Activated CD8-positive, alpha-beta memory T cell treated with anti-CD3 and anti-CD28 coated beads for 4 hours (primary cell): ENCODE measurements around the gene CEP164.
"Not testable (repeated sequence)": the region's sequence is repeated elsewhere in the genome, so short reads cannot be mapped to it uniquely, and the experiment has no call there.

Experiments used
- DNase-seq, 2 donors: peaks; one replicate each; pipeline ENCODE4 v3.0.0-alpha.2; 2020; ENCODE audit warnings: low read depth in 2 of 2

The CEP164 gene

DNA sequence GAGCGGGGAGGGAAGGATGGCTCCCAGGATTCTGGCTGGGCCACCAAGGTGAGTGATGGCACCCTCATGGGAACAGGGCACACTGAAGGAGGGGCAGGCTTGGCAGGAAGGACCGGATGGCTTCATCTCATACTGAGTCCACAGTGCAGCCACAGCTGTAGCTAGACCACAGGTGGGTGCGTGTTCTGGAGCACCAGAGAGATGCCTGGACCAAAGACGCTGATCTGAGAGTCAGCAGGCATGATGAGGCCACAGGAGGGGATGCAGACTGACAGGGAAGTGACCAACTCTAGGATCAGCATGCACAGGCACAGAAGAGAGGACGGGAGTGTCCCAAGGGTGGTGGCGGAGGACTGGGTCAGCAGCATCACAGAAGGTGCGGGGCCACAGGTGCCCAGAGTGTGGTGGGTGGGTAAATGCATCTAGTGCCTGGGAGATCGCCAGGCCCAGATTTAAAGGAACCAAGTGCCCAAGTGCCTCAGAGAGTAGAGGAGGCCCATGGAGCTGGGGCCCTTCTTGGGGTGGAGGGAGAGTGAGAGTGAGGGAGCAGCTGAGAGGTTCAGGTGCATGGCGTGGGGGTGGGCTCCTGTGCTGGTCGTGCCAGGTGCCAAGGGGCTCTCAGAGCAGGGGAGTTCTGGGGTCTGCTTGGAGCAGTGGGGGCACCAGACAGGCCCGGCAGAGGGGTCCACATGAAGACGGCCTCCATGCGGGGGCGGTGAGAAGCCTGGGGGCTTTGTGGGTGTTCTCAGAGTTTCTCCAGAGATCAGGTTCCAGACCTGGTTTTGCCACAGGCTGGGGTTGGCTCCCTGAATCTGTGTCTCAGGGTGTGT is 113.7 kb downstream of the CEP164 start:
- DNase-seq, result no peak

DNA sequence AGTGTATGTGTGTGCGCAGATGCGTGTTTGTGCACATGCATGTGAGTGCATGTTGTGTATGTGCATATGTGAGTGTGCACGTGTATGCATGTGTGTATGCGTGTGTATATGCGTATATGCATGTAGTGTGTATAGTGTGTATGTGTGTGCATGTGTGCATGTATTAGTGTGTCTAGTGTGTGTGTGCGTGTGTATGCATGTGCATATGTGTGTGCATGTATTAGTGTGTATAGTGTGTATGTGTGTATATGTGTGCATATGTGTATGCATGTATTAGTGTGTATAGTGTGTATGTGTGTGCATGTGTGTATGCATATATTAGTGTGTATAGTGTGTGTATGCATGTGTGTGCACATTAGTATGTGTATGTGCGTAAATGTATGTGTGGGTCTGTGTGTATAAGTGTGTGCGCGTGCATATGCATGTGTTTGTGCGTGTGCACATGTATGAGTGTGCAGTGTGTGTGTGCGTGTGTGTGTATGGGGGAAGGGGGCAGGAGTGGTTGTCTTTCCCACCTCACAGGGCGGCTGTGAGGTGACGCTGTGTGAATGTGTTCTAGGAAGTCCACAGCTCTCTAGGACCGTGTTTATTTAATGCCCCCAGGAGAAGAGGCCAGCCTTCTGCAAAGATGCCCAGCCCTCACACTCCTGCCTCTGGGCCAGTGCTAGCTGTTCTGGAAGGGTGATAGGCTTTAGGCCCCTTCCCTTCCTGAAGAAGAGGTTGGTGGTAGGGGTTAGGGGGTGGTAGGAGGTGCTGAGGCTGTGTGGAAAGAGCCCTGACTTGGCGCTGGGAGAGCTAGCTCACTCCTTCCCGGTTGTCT is 114.6 kb downstream of the CEP164 start:
- DNase-seq, result no peak

DNA sequence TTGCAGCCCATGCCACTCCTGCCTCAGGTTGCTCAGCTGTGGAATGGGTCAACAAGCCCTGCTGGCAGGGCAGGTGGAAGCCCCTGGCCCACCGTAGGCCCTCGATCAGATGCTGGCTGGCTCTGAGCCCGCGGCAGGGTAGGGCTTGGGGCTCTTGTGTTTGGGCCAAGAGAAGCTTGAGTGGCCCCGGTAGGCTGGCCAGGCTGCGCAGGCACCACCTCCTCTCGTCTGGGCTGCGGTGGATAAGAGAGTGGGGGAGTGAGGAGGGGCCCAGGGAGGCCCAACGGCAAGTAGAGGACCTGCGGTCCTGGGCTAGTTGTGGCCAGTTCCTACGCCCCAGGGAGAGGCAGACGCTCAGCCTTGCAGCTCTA is 115.2 kb downstream of the CEP164 start:
- DNase-seq, result no peak

- DNase-seq, result no peak
Measured at GRCh38 chr11:117443266-117444186, 115.9 kb downstream of the CEP164 start.

DNA sequence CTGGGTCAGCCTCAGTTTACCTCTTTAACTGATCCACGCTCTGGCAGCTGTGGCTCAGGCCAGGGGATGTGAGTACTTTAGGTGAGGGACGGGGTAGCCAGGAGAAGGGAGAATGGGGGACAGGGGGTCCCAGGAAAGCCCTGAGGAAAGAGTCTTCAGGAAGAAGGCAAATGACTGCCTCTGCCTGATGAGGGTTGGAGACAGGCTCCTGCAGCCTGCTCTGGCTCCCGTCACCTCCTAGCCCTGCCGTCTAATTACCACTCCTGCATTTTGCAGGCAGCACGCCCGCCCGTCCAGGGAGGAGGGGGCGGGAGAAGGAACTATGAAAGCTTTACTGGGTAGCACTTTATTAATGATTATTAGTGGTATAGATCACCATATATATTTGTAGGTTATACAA is 116.6 kb downstream of the CEP164 start:
- DNase-seq, result no peak

DNA sequence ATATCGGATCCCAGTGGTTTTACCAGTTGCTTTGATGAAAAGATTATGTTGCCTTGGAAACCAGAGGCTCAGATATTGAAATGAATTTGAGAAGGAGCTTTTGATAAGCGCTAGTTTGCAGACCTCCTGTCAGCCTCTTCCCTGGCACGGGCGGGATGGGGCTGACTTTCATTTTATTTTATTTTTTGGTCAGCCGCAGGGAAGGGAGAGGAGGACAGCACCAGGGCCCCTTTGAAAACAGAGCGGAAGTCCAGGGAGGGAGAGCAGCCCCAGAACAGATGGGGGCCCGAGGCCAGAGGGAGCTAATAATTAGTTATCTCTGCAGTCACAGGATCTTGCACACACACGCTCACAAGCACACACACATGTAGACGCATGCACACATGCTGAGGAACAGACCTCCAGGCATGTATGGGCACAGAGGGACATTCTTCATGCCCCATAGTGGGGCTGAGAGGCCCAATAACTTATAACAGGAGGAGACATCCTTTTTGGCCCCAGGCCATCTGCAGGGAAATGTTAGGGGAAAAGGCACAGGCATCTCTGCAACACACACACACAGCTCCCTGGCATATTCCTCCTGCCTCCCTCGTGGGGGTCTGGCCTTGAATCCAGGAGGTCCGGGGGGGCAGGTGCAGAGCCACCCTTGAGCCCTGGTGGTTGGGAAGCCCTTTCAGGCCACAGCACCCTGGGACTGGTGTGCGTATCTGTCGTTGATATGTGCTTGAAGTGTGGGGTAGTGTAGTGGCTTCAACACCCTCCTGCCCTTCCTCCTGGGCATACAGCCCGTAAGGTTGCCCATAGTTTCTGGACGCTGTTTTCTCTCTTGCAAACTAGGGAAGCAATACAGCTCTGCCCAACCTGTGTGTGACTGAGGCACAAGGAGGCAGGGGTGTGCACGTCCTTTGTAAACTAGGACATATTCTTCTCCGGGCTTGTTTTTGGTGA is 117.3 kb downstream of the CEP164 start:
- no peak for DNase-seq

DNA sequence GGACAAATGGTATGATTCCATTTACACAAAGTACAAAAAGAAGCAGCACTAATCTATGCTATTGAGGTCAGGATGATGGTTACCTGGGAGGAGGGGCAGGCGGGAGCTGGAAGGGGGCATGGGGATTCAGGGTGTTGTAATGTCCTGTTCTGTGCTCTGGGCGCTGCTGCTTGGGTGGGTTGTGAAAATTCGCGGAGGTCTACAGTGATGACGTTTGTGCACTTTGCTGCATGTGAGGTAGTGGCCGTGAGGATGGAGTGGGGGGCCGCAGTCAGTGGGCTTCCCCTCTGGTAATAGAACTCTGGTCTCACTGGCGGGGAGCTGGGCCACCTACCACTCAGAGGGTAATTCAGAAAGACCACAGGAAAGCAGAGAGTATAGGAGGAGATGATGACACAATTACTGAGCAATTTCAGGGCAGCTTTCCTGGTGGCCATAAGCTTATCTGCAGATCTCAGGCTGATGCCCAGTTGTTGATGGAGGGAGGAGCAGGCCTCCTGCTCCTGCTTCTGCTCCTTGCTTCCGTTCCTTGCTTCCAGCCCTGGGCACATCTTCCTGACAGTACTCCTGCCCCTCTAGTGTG is 121.5 kb downstream of the CEP164 start:
- no peak for DNase-seq

DNA sequence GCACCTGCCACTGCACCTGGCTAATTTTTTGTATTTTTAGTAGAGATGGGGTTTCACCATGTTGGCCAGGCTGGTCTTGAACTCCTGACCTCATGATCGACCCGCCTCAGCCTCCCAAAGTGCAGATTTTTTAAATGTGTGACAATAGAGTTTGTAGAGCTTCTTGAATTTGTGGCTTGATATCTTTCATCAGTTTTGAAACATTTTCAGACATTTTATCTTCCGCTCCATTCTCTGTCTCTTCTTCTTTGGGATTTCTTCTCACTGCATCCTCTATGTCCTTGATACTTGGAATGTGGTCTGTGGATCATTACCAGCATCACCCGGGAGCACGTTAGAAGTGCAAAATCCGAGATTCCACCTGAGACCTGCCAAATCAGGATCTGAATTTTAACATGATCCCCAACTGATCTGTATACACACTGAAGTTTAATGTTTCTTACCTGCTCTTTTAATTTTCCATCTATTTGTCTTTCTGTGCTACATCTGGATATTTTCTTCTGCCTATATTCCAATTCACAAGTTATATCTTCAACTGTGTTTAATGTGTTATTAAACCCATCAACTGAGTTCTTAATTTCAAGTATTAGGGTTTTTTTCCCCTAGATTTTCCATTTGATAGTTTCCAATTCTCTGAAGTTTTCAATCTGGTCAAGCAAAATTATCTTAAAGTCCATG is 126.4 kb downstream of the CEP164 start:
- DNase-seq, result no peak

- DNase-seq, result no peak
Measured at GRCh38 chr11:117454564-117454917, 126.9 kb downstream of the CEP164 start.

DNA sequence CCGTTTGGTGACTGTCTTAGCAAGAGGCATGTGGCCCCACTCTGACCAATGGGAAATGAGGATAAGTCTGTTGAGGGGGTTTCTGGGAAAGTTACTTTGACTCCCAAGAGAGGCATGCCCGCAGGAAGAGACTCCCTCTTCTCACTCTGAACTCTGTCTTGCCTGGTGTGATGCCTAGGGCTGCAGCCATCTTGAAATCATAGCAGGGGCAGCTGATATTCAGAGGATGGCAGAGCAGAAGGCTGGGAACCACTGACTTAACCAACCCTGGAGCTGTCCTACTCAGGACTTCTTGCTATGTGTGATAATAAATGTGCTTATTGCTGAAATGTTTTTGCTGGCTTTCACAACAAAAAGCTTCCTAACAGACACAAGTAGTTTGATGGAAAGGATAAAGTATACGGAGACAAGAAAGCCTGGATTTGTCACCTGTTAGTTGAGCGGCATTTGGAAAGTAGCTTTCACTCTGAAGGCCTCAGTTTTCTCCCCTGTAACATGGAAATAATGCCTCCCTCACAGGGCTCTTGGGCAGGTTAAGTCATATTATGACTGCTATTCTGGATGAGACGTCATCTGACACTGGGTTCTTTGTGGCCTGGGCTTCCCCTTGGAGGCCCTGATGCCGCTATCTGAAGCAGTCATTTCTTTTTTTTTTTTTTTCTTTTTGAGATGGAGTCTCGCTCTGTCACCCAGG is 128.5 kb downstream of the CEP164 start:
- DNase-seq, result no peak

- not testable (repeated sequence) for DNase-seq
Measured at GRCh38 chr11:117456721-117457029, 129.0 kb downstream of the CEP164 start.

DNA sequence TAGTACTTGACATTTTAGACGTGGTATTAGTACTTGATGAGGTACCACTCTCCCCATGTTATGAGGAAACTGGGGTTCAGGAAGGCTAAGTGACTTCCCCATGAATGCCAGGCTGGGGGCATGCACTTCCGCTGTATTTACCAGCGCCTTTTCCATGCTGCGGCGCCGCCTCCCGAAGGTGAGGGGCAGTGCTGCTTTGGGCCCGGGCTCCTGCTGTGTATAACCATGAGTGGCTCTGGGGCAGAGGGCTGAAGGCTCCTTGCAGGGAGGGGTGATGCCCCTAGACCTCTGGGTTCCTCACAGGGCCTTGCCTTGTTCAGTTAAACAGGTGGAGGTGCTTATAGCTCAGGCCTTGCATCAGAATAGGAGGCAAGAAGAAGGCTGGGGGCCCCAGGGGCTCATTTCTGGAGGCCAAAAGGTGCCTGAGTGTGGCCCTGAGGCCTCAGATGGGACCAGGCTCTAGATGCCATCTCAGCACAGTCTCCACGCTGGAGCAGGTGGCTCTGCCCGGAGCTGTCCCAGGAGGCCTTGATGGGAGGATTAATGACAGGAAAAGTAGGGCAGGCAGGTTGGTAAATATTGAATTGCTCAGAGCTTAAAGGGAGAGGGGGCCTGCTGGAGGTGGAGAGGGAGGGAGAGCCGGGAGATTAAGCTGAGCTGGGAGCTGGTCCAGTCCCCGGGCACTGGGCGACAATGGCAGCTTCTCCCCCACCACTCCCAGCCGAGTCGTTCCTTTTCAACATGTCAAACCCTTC is 129.6 kb downstream of the CEP164 start:
- DNase-seq, result no peak

GRCh38 chr11:117457835-117458234 is 130.2 kb downstream of the CEP164 start:
- DNase-seq, result no peak

- no peak for DNase-seq
Measured at GRCh38 chr11:117458275-117459122, 130.8 kb downstream of the CEP164 start.

DNA sequence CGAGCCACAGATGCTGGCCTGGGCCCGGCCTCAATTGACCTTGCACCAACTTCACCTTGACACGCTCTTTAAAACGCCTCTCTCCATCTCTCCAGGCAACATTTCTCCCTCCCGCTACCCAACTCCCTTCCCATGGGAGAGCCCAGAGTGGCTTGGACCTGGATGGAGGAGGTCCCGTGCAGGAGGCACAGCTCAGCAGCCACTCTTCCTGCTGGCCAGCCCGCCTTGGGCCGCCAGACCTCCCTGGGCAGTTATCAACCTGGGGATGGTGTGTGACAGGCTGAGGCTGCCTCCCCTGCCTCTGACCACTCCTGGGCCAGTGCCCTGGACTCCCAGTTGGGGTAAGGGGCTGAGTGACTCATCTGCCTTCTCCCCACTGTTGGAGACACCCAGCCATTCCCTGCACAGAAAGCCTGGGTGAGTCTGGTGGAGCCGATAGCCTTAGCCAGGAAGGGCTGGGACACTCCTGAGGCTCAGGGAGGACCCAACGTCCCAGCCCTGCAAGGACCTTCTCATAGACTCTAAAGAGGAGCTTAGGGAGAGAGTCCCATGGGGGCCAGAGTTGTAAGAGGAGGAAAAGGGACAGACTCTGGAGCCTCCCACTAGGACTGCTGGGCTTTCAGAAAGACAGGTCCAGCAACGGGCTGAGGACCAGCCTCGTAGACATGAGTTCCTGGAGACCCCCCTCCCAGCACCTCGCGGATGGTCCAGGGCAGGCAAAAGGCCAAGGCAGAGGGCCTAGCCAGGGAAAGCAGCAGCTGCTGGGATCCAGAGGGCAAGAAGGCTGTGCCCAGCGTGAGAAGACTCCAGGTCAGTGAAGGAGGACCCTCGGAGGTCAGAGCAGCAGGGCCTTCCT is 131.7 kb downstream of the CEP164 start:
- DNase-seq, result no peak

- no peak for DNase-seq
Measured at GRCh38 chr11:117459979-117460300, 132.3 kb downstream of the CEP164 start.
